ENCODE measurements around the gene LIN54. TPM values are rescaled to one million over a fixed set of nuclear protein-coding genes. Genes with fewer than 3 reads are reported as not detected.

Gene LIN54
- total RNA-seq, 1 experiment from 2014 or later, result 12.7 TPM

- TF ChIP-seq ZNF532 (CRISPR knock-in tag; IDR thresholded peaks at IDR 0.05; ENCODE audit: borderline replicate concordance), result no peak
- TF ChIP-seq FOXP4 (CRISPR knock-in tag; IDR thresholded peaks at IDR 0.05), result peak; percentile 41; the same call in 1 of the 2 replicates
- no peak for TF ChIP-seq ERG (CRISPR knock-in tag; IDR thresholded peaks at IDR 0.05)
- TF ChIP-seq TEAD1 (CRISPR knock-in tag; IDR thresholded peaks at IDR 0.05), result peak; percentile 71; the same call in 1 of the 2 replicates
- peak; percentile 94 for TF ChIP-seq USF1 (CRISPR knock-in tag; IDR thresholded peaks at IDR 0.05)
- no peak for TF ChIP-seq ZNF138 (CRISPR knock-in tag; conservative IDR thresholded peaks at IDR 0.05)
- no peak; the same call in 1 of the 2 replicates for TF ChIP-seq E2F5 (CRISPR knock-in tag; IDR thresholded peaks at IDR 0.05)
- TF ChIP-seq PRDM15 (CRISPR knock-in tag; IDR thresholded peaks at IDR 0.05), result 0 out of 2 replicates have a peak, but pooled peaks have one; percentile 39
- TF ChIP-seq NFYB (CRISPR knock-in tag; conservative IDR thresholded peaks at IDR 0.05; ENCODE audit: low read depth), result no peak
- peak; percentile 98 for TF ChIP-seq ETV6 (CRISPR knock-in tag; IDR thresholded peaks at IDR 0.05)
- no peak for TF ChIP-seq ZNF416 (CRISPR knock-in tag; IDR thresholded peaks at IDR 0.05)
- no peak for TF ChIP-seq AFF4 (CRISPR knock-in tag; IDR thresholded peaks at IDR 0.05; ENCODE audit: borderline replicate concordance)
- TF ChIP-seq PREB (CRISPR knock-in tag; IDR thresholded peaks at IDR 0.05; ENCODE audit: borderline replicate concordance), result no peak
Measured at GRCh38 chr4:83012687-83013419, 2.2 kb upstream of the LIN54 start (continued).
